GM21423 (cell line): ENCODE measurements around the gene PLXNA4.

Experiments
- ATAC-seq: cut with Tn5 transposase; IDR thresholded peaks from one replicate; pipeline ENCODE4 v1.9.1; 2021; ENCODE audit warnings: mild to moderate bottlenecking, moderate library complexity; ENCODE audit not compliant: unreplicated experiment

PLXNA4 gene

DNA sequence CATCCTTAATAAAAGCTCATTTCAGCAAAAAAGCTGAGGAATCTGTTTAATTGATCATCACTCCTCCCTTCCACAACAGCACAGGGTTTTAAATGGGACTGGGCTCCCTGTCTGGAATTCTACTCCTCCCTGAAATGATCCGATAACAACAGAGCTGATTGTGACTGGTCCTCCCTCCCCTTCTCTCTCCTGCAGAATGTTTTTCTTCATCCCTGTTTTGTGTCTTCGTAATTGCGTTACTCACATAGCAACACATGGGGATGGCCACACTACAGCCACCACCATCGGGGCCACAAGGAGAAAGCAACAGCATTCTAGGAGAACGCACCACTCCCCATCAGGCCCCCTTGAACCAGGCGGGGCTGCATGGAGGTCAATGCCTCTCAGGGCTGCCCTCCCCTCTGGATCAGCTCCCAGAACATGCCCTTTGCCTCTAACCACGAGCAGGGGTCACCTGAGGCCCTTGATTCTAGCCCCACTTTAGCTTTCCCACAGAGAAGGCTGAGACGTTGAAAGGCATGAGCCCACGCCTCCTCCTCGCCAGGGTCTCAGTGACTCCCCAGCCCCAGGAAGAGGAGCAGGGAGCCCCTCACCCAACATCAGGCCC lies 152.6 kb downstream of the PLXNA4 start:
- ATAC-seq = no peak

- ATAC-seq = no peak
Measured at GRCh38 chr7:132422502-132423111, 153.7 kb downstream of the PLXNA4 start.

DNA sequence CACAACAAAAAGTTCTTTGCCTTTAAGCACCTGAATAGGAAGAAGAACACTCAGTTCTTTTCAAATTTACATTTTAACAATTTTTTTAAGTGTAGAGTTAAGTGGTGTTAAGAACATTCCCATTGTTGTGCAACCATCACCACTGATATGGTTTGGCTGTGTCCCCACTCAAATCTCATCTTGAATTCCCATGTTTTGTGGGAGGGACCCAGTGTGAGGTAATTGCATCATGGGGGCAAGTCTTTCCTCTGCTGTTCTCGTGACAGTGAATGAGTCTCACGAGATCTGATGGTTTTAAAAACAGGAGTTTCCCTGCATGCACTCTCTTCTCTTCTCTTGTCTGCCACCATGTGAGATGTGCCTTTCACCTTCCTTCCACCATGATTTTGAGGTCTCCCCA lies 155.7 kb downstream of the PLXNA4 start:
- ATAC-seq = no peak

DNA sequence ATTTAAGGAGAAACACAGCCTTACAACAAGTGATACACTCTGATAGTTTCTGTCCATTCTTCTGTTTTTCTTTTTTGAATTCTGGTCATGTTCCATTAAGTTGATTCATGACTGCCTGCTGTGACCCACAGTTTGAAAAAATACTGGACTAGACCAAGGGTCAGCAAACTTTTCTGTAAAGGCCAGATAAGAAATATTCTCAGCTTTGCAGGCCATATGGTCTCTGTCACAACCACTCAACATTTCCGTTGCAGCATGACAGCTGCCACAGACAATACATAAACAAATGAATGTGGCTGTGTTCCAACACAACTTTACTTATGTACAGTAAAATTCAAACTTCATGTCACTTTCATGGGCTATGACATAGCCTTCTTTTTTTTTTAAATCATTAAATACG lies 156.7 kb downstream of the PLXNA4 start:
- no peak for ATAC-seq

GRCh38 chr7:132418840-132419239 lies 157.4 kb downstream of the PLXNA4 start:
- ATAC-seq = no peak

- ATAC-seq = no peak
Measured at GRCh38 chr7:132417103-132417906, 159.0 kb downstream of the PLXNA4 start.

DNA sequence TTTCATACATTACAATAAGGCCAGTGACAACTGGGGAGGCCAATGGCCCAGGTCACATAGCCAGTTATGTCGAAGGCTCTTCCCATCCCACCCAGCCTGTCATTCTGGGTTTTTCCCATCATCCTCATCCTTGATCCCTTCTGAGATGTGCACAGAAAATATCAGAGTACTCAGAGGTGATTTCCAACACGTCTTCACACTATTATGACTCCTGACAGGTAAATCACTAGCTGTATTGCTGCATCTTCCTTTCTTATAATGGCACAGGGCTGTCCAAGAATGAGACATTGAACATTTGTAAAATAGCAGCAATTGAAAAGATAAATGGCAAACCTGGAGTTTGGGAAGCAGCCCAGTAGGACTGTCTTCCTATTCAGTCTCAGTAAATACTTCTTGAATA lies 159.9 kb downstream of the PLXNA4 start:
- no peak for ATAC-seq

DNA sequence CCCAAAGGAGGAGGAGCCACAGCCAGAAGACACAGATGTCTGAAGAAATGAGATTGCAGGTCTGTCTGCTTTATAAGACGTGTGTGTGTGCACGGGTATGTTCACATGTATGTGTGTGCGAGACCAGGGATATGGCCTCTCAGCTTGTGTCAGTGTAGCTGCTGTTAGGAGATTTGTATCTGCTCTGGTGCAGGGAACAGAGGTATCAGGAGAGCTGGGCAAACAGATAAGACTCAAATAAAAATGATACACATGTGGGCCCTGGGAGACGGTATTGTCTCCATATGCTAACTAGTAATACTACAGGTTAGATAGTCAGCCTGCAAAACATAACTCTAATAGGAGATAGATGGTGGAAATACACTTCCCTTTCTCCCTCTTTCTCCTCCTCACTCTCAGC lies 161.0 kb downstream of the PLXNA4 start:
- no peak for ATAC-seq

- ATAC-seq = no peak
Measured at GRCh38 chr7:132414857-132415256, 161.4 kb downstream of the PLXNA4 start.

- ATAC-seq = no peak
Measured at GRCh38 chr7:132412435-132412834, 163.8 kb downstream of the PLXNA4 start.

DNA sequence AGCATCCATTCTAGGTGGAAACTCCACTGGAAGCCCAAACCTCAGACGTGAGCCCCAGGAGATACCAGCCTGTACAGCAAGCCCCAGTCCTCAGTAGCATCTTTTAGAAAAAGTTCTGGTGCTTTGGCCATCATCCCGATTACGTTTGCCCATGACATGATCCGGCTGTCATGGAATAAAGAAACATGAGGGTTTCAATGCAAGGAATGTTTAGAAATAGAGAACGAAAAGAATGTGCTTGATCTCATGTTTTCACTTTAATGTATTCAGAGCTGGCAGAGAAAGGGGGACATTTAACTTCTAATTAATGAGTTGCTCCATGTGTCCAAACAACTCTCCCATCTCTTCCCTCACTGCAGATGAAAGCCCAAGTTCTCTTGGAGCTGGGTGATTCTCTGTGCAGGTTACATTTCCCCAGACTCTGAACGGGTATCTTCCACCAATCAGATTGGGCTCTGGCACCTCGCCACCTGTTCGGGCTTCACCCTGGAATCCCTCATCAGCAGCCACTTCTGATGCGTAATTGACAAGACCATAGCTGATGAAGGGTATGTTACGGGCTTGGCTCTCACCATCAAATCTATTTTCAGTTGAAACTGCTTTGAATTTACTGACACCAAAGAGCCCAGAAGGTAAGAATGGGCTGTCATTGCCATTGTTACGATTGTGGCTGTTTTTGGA lies 165.3 kb downstream of the PLXNA4 start:
- no peak for ATAC-seq

DNA sequence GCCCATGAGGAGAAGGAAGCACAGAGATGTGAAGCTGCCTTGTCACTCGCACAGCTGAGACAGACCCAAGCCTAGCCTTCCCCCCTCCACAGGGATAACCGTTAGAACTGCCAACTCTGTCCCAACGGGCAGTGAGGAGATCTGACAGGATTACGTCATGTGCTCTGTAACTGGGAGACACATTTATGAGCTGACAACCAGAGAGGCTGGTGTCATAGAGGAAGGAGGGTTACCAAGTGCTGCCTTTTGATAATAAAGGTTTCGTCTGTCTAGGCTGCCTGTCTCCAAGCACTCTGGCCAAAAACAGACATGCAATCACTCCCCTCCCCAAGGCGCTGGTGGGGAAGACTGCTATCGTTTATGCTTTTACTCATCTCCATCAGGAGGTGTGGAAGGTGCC lies 165.9 kb downstream of the PLXNA4 start:
- no peak for ATAC-seq

- ATAC-seq = no peak
Measured at GRCh38 chr7:132407764-132408163, 168.5 kb downstream of the PLXNA4 start.

- no peak for ATAC-seq
Measured at GRCh38 chr7:132406039-132406438, 170.2 kb downstream of the PLXNA4 start.

DNA sequence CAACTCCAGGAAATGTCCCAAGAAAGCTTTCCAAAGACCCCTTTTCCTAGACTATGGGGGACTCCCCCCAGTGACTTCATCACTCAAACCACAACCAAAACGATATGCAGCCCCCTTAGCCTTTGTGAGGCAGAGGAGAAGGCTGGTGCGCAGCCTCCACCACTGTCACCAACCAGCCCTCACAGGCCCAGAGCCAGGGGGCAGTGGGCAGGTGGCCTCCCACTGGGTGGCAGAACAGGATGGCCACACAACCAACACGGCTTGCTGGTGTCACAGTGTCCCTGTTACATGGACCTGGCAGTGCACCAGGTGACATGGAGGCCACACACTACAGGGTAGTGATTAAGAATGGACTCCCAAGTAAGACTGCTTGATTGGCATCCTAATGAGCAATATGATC lies 172.0 kb downstream of the PLXNA4 start:
- ATAC-seq = no peak

DNA sequence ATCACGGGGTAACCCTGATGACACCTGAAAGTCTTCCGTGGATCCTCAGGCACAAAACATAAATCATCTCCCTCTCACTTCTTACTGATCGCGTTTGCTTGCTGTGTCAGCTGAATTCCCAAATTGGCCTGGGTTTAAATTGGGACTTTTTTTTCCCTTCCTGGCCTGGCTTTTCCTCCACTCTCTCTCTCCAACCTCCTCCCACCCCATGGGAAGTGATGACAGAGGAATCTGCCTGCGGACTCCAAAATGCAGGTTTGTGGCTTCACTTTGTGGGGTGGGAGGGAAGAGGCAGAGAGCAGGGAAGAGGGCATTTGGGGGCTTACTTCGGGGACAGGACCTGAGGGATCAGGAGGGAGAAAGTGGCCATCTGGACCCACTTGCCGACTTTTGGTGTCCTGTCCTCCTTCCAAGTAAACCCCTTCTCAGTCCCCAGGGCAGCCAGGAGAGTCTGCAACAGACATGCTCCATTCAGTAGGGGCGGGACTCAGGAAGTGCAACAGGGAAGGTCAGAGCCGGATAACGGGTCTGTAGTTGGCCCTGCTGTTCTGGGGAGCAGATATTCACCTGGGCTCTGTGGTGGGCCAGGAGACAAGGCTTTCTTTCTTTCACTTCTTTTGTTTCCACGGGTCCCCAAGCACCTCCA lies 172.7 kb downstream of the PLXNA4 start:
- no peak for ATAC-seq

DNA sequence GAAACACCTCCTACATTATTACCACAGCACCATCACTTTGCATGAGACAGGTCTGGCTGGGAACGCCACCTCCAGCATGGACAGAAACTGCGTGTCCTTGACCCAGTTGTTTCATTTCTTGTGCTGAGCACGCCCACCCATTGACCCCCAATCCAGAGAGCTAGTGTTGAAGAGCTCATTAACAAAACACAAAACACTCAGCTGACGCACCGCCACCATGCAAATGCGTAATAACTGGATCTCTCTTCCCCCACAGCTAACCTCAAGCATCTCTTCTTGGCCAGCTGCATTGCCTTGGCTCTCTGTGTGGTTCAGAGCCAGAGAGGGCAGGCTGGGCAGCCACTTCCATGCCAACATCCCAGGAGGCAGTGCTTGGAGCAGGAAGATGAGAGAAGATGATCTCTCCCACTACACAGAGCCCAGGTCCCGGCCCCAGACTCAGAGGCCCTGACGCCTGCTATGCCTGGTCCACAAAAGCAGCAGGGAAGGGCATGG lies 173.5 kb downstream of the PLXNA4 start:
- no peak for ATAC-seq

DNA sequence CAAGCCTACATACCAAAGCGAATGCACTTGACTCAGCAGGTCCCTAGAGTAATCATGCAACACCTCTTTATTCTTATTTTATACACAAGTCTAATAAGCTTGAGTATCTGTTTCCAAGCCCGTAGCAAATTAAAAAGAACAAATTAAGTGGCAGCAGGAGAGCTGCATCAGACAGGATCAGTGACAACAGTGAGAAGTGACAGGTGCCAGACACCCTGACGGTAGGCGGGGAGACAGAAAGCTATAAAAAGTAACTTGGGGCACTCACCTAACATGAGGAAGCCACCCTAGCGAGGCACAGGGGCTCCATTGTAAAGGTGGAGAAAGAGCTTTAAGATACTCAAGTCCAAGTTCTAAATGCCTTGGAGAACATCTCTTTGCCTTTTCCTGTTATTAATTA lies 174.2 kb downstream of the PLXNA4 start:
- ATAC-seq = no peak

DNA sequence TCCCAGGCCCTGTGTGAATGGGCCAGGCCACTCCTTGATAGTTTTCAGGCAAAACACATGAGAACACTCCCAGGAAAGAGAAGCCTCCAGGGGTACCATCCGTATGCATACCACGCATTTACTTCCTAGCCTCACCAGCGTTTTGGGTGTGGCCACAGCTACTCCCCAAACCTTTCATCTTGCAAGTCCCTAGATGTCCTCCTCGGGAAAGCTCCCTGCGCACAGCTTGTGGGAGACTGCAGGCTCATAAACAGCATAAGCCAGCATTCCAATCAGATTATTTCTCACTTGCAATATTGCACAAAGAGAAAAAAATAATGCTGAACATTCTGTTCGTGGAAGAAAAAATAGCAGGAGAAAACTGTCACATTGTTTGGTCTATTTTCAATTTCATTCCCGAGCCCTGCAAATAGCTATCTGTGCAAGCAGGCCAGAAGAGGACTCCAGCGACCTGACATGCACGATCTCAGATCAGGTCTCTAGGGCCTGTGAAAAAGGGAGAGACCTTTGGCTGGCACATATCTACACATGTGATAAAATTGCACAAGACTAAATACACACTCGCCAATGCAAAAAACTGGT lies 175.6 kb downstream of the PLXNA4 start:
- no peak for ATAC-seq

- ATAC-seq = no peak
Measured at GRCh38 chr7:132399367-132399766, 176.9 kb downstream of the PLXNA4 start.
